Gastrocnemius medialis (tissue), 4 donors: ENCODE measurements around the gene AOC2. TPM values are rescaled to one million over a fixed set of nuclear protein-coding genes. Genes with fewer than 3 reads are reported as not detected.
"Not testable (repeated sequence)": the region's sequence is repeated elsewhere in the genome, so short reads cannot be mapped to it uniquely, and the experiment has no call there.

Experiments
- ATAC-seq, 2 donors: fragments of 150-250 bp; one replicate each; pipeline ENCODE4 v1.9.1; 2016
- DNase-seq, 2 donors: peaks; one replicate each; pipeline ENCODE4 v3.0.0-alpha.2; 2019
- H3K27ac ChIP-seq, 4 donors: fragments of 200-600 bp; sonication (generic); 1 replicate in 1 of 4; 2 replicates in 3 of 4; pipeline ENCODE4 v1.5.1; 2016 to 2018; ENCODE audit warnings: mild to moderate bottlenecking in 2 of 4, moderate library complexity in 1 of 4
- H3K27me3 ChIP-seq, 3 donors: fragments of 200-600 bp; sonication (generic) in 2 of 3; 1 replicate in 1 of 3; 2 replicates in 2 of 3; pipeline versions ENCODE4 v1.5.1 to v1.6.0; 2016 to 2019; ENCODE audit warnings: mild to moderate bottlenecking in 1 of 3, moderate library complexity in 1 of 3
- H3K36me3 ChIP-seq, 2 donors: fragments of 200-600 bp; sonication (generic) in 1 of 2; one replicate each; pipeline ENCODE4 v1.5.1; 2017 to 2018
- H3K4me1 ChIP-seq, 2 donors: fragments of 200-600 bp; sonication (generic) in 1 of 2; one replicate each; pipeline ENCODE4 v1.5.1; 2016 to 2017; ENCODE audit warnings: mild to moderate bottlenecking in 2 of 2
- H3K4me3 ChIP-seq, 4 donors: fragments of 200-600 bp; sonication (generic) in 3 of 4; 1 replicate in 1 of 4; 2 replicates in 3 of 4; pipeline ENCODE4 v1.5.1; 2016 to 2019; ENCODE audit warnings: mild to moderate bottlenecking in 2 of 4
- H3K9me3 ChIP-seq, 3 donors: fragments of 200-600 bp; sonication (generic) in 2 of 3; 1 replicate in 1 of 3; 2 replicates in 2 of 3; pipeline ENCODE4 v1.5.1; 2016 to 2019
- CTCF ChIP-seq, 5 experiments: fragments of 450-650 bp in 3 of 5; fragments of 200-600 bp in 2 of 5; sonication (generic) in 2 of 5; IDR thresholded peaks in 4 of 5; conservative IDR thresholded peaks in 1 of 5; 1 replicate in 4 of 5; 2 replicates in 1 of 5; pipeline ENCODE4 v1.5.1; 2016 to 2019; ENCODE audit warnings: antibody characterized with exemption in 5 of 5, mild to moderate bottlenecking in 3 of 5, moderate library complexity in 3 of 5
- POLR2A ChIP-seq, 2 donors: fragments of 450-650 bp; IDR thresholded peaks; one replicate each; pipeline ENCODE4 v1.6.1; 2017; ENCODE audit warnings: antibody characterized with exemption in 2 of 2, mild to moderate bottlenecking in 2 of 2, moderate library complexity in 2 of 2
- in situ Hi-C, 4 donors: fragments of 200-750 bp; cut with MboI; loops; one replicate each; pipeline versions ENCODE4 v1.15.0 to v1.8.0; 2017; ENCODE audit warnings: low sequenced_read_pairs in 4 of 4
- intact Hi-C: fragments of 100-400 bp; cut with DNase I; formaldehyde crosslinking; loops from one replicate; pipeline ENCODE4 v1.15.1; 2023; ENCODE audit warnings: low total_unique reads
- total RNA-seq, 4 donors: library from RNA; depleted of rRNA; stranded (reverse); fragments of >200 nt; gene quantifications; one replicate each; pipeline versions ENCODE4 v1.1.0 to v1.2.3, GENCODE V29; 2016

Gene AOC2
- total RNA-seq, 4 donors from 2014 or later = 0.81 to 1.2 (median 1.0) TPM

GRCh38 chr17:42853004-42853403 lies 8.6 kb downstream of the AOC2 start:
- H3K4me1 ChIP-seq = peaks cover 0 to 6% of the 10 kb centered on the region in 2 donors
- ATAC-seq (peak in 1 of 2 donors; percentile 20), DNase-seq (no peak)
- in situ Hi-C loops (no loop called here), intact Hi-C loops (no loop called here)
- H3K4me3 ChIP-seq = peak overlapping the region; percentile 15 to 45 (median 24)
- H3K27ac ChIP-seq = peak overlapping the region; percentile 56 to 64 (median 62)
- TF ChIP-seq CTCF (IDR thresholded peaks at IDR 0.05 in 4 of 5, conservative IDR thresholded peaks at IDR 0.05 in 1 of 5) (no peak), POLR2A (IDR thresholded peaks at IDR 0.05) (no peak)
- H3K27me3 ChIP-seq = peaks cover 0 to 14% (median 0%) of the 10 kb centered on the region in 3 donors
- no peaks in the 10 kb centered on the region for H3K36me3 ChIP-seq
- H3K9me3 ChIP-seq = no peaks in the 10 kb centered on the region

- H3K4me1 ChIP-seq = peaks cover 0 to 6% of the 10 kb centered on the region in 2 donors
- no peak for ATAC-seq
- no peaks in the 10 kb centered on the region for H3K36me3 ChIP-seq
- intact Hi-C loops (no loop called here), in situ Hi-C loops (no loop called here)
- no peaks in the 10 kb centered on the region for H3K9me3 ChIP-seq
- DNase-seq = no peak
- peaks cover 0 to 14% (median 0%) of the 10 kb centered on the region in 3 donors for H3K27me3 ChIP-seq
- TF ChIP-seq POLR2A (IDR thresholded peaks at IDR 0.05) (no peak), CTCF (IDR thresholded peaks at IDR 0.05 in 4 of 5, conservative IDR thresholded peaks at IDR 0.05 in 1 of 5) (no peak)
- H3K4me3 ChIP-seq = peak overlapping the region; percentile 15 to 45 (median 24)
- peak overlapping the region in 2 of 4 donors; percentile 64 for H3K27ac ChIP-seq
Observed at GRCh38 chr17:42853597-42853967, 9.2 kb downstream of the AOC2 start.

GRCh38 chr17:42853968-42854790 lies 9.8 kb downstream of the AOC2 start:
- Histone ChIP-seq H3K9me3 (no peaks in the 10 kb centered on the region), H3K4me3 (peak overlapping the region; percentile 15 to 45 (median 24)), H3K27me3 (peaks cover 0 to 14% (median 0%) of the 10 kb centered on the region in 3 donors), H3K4me1 (peaks cover 0 to 6% of the 10 kb centered on the region in 2 donors), H3K27ac (peak overlapping the region in 1 of 4 donors; percentile 64), H3K36me3 (no peaks in the 10 kb centered on the region)
- in situ Hi-C loops (no loop called here), intact Hi-C loops (no loop called here)
- no peak for ATAC-seq
- TF ChIP-seq POLR2A (IDR thresholded peaks at IDR 0.05) (no peak), CTCF (IDR thresholded peaks at IDR 0.05 in 4 of 5, conservative IDR thresholded peaks at IDR 0.05 in 1 of 5) (no peak)
- no peak for DNase-seq

- H3K27me3 ChIP-seq = peaks cover 0 to 14% (median 0%) of the 10 kb centered on the region in 3 donors
- H3K9me3 ChIP-seq = no peaks in the 10 kb centered on the region
- intact Hi-C loops (no loop called here), in situ Hi-C loops (no loop called here)
- no peak overlapping the region for H3K4me3 ChIP-seq
- DNase-seq (no peak), ATAC-seq (no peak)
- TF ChIP-seq POLR2A (IDR thresholded peaks at IDR 0.05) (no peak), CTCF (IDR thresholded peaks at IDR 0.05 in 4 of 5, conservative IDR thresholded peaks at IDR 0.05 in 1 of 5) (no peak)
- H3K27ac ChIP-seq = no peak overlapping the region
- H3K36me3 ChIP-seq = no peaks in the 10 kb centered on the region
- peaks cover 0 to 6% of the 10 kb centered on the region in 2 donors for H3K4me1 ChIP-seq
Observed at GRCh38 chr17:42855048-42855596, 10.7 kb downstream of the AOC2 start.

GRCh38 chr17:42856093-42856492 lies 11.7 kb downstream of the AOC2 start:
- H3K36me3 ChIP-seq, H3K4me1 ChIP-seq, ATAC-seq, H3K9me3 ChIP-seq, H3K27ac ChIP-seq, in situ Hi-C loops, H3K4me3 ChIP-seq, DNase-seq, intact Hi-C loops: not testable (repeated sequence)
- H3K27me3 ChIP-seq = peaks cover 0 to 14% (median 0%) of the 10 kb centered on the region in 3 donors

GRCh38 chr17:42856516-42856915 lies 12.1 kb downstream of the AOC2 start:
- H3K4me3 ChIP-seq, in situ Hi-C loops, H3K27ac ChIP-seq, H3K9me3 ChIP-seq, intact Hi-C loops, H3K4me1 ChIP-seq, ATAC-seq, H3K36me3 ChIP-seq, DNase-seq: not testable (repeated sequence)
- peaks cover 0 to 14% (median 0%) of the 10 kb centered on the region in 3 donors for H3K27me3 ChIP-seq
